ELR (cell line): Measurements from ENCODE around the gene RAB11B.
"Not testable (repeated sequence)": the region's sequence is repeated elsewhere in the genome, so short reads cannot be mapped to it uniquely, and the experiment has no call there.

Source experiments
- DNase-seq: peaks from one replicate; pipeline ENCODE4 v3.0.0-alpha.2; 2015; ENCODE audit warnings: low read depth

RAB11B gene

GRCh38 chr19:8389891-8390616 is at the start of gene RAB11B:
Gene RAB11B (plus strand): TSS chr19:8390360. CDS start chr19:8390417, 57 bp downstream.
- peak; percentile 100 for DNase-seq

- DNase-seq, result not testable (repeated sequence)
Observed at GRCh38 chr19:8341504-8341903, 48.7 kb upstream of the RAB11B start.

GRCh38 chr19:8342316-8342683 is 47.9 kb upstream of the RAB11B start:
- DNase-seq, result no peak

- DNase-seq, result peak; percentile 97
Observed at GRCh38 chr19:8342684-8343482, 47.3 kb upstream of the RAB11B start, which contains the start of gene KANK3. Gene KANK3 (minus strand): TSS chr19:8343262. CDS start chr19:8337828, 5,434 bp downstream.

GRCh38 chr19:8343483-8343844 is 46.7 kb upstream of the RAB11B start:
- no peak for DNase-seq

- not testable (repeated sequence) for DNase-seq
Observed at GRCh38 chr19:8349629-8350372, 40.4 kb upstream of the RAB11B start.

GRCh38 chr19:8352134-8352827 is 37.9 kb upstream of the RAB11B start:
- no peak for DNase-seq

- DNase-seq, result not testable (repeated sequence)
Observed at GRCh38 chr19:8352845-8353244, 37.3 kb upstream of the RAB11B start.

- peak; percentile 100 for DNase-seq
Observed at GRCh38 chr19:8355631-8356402, 34.3 kb upstream of the RAB11B start.

- no peak for DNase-seq
Observed at GRCh38 chr19:8357007-8357521, 33.1 kb upstream of the RAB11B start.

GRCh38 chr19:8358948-8359347 is 31.2 kb upstream of the RAB11B start:
- DNase-seq, result no peak

- DNase-seq, result peak; percentile 49
Observed at GRCh38 chr19:8360196-8360595, 30.0 kb upstream of the RAB11B start.

GRCh38 chr19:8361921-8362793 is 28.0 kb upstream of the RAB11B start:
- DNase-seq, result peak; percentile 99

- DNase-seq, result peak; percentile 86
Observed at GRCh38 chr19:8363803-8364771, 26.1 kb upstream of the RAB11B start, which contains the start of gene ANGPTL4. Gene ANGPTL4 (plus strand): TSS chr19:8364155. CDS start chr19:8364322, 167 bp downstream.

GRCh38 chr19:8366121-8366581 is 24.0 kb upstream of the RAB11B start:
- no peak for DNase-seq

GRCh38 chr19:8366961-8367326 is 23.2 kb upstream of the RAB11B start:
- no peak for DNase-seq

- DNase-seq, result peak; percentile 98
Observed at GRCh38 chr19:8367327-8368001, 22.7 kb upstream of the RAB11B start.
